NCI-H1417 (cell line): Measurements from ENCODE around the gene LILRB4.
"Not testable (repeated sequence)": the region's sequence is repeated elsewhere in the genome, so short reads cannot be mapped to it uniquely, and the experiment has no call there.

Source experiments
- DNase-seq, 3 experiments: peaks; one replicate each; lab custom pipeline; 2025; lab: John Stamatoyannopoulos, UW

The LILRB4 gene

DNA sequence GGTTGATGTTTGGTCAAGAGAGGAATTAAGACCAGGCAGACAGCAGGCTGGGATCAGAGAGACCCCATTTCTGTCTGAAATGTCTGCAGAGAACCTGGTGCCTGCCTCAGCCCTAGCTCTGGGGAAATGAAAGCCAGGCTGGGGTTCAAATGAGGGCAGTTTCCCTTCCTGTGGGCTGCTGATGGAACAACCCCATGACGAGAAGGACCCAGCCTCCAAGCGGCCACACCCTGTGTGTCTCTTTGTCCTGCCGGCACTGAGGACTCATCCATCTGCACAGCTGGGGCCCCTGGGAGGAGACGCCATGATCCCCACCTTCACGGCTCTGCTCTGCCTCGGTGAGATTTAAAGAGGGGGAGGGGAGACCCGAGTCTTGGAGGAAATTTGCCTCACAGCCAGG is at the start of gene LILRB4:
Gene LILRB4 (plus strand): TSS at position 256 of the 400 bp plus-strand sequence. CDS start 49 bp downstream, at position 305.
- DNase-seq = no peak

DNA sequence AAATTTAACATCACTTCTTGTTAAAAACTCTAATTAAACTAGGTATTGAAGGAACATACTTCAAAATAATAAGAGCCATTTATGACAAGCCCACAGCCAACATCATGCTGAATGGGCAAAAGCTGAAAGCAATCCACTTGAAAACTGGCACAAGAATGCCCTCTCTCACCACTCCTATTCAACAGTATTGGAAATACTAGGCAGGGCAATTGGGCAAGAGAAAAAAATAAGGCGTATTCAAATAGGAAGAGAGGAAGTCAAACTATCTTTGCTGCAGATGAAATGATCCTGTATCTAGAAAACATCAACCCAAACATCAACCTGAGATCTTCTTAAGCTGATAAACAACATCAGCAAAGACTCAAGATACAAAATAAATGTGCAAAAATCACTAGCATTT is 48.1 kb upstream of the LILRB4 start:
- DNase-seq = no peak

DNA sequence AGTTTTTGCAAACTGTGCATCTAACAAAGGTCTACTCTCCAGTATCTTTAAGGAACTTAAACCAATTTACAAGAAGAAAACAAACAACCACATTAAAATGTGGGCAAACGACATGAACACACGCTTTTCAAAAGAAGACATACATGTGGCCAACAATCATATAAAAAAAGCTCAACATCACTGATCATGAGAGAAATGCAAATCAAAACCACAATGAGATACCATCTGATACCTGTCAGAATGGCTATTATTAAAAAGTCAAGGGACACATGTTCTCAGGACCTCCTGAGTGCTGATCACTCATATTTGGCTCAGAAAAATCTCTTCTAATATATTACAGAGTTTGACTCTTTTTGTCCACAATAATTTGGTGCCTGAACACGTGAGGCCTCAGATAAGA is 46.7 kb upstream of the LILRB4 start:
- DNase-seq = no peak

DNA sequence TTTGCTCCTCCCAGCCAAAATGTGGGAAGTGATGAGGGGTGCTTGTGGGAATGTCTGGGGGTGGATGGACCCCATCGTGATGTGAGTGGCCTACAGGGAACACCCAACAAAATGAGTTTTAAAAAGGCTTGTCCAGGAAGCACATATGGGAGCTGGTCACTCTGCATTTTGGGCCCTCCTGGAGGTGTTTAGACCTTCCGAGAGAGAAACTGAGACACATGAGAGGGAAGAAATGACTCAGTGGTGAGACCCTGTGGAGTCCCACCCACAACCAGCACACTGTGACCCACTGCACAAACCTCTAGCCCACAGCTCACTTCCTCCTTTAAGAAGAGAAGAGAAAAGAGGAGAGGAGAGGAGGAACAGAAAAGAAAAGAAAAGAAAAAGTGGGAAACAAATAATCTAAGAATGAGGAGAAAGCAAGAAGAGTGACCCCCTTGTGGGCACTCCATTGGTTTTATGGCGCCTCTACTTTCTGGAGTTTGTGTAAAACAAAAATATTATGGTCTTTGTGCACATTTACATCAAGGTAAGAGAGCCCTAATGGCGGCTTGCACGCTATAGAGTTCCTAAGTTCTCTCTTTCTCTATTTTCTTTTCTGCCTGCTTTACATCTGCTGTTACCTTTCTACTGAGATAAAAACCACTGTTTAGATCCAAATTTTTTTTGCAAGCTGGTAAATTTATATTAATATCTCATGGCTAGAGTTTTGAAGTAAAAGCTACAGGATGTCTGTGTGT is 45.8 kb upstream of the LILRB4 start:
- DNase-seq = no peak

DNA sequence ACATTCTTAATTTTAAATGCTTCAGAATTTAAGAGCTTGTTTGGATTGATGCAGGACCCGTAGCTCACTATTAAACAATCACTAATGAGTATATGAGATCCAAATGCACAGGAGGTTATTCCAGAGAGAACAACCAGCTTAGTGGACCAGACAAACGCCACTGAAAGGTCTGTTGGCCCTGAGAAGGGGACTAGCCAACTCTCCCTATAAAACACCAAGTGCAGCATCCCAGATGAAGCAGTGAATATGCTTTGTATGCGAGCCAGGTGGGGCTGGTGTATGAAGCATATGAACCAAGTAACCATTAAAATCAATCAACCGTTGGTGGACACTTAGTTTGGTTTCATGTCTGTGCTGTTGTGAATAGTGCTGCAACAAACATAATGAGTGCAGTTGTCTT is 42.3 kb upstream of the LILRB4 start:
- DNase-seq = no peak

DNA sequence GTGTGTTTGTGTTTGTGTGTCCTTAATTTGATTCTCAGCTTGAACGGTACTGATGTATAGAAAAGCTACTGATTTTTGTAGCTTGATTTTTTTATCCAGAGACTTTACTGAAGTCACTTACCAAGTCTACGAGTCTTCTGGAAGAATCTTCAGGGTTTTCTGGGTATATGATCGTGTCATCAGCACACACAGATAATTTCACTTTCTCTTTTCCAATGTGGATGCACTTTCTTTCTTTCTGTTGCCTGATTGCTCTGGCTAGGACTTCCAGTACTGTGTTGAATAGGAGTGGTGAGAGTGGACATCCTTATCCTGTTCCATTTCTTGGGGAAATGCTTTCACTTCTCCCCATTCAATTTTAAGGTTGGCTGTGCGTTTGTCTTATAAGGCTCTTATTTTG is 40.4 kb upstream of the LILRB4 start:
- DNase-seq = no peak

DNA sequence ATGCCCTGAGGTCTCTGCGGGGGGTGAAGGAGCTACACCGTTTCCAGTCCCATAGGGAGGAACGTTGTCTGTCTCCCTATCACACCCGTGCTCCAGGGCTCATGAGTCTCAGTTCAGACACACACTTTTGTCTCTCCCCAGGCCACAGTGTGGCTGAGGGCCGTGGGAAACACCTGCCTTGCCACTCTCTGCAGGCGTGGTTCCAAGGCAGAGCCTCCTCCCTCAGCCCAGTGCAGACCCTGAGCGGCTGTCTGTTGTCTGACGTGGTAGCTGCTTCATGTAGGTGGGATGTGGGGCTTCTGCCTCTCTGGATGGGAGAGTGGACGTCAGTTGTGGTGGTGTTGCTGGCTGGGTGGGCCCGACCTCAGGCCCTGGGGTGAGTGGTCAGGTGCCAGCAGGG is 38.6 kb upstream of the LILRB4 start:
- DNase-seq = not testable (repeated sequence)

DNA sequence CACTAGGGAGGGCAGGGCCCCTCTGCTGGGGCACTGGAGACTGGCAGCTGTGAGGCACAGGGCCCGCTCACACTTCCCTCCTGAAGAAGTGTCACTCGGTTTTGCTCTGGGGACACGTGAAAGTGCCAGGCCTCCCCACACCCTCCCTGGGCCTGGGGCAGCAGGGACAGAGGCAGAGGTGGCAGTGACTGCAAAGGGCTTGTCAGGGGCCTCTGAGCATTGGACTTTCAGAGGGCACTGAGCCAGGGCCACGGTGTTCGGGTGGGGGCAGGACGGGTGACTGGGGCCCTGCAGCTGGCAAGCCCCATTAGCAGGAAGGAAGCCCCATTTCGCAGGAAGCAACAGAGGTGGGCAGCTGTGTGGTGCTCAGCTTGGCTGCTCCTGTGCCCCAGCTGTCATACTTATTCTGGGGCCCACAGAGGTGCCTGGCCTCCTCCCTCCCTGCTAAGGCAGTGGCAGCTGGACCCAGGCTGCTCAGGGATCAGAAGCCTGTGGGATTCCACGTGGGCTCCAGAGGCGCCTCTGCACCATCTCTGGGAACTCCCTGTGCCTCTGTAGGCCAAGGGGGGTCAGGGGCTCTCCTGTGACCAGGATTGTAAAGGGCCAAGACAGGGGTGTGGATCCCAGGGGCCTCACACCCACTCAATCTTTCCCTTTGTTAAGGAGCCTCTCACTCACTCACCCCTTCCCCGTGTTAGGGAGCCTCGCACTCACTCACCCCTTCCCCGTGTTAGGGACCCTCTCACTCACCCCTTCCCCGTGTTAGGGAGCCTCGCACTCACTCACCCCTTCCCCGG is 37.7 kb upstream of the LILRB4 start:
- DNase-seq = not testable (repeated sequence)

DNA sequence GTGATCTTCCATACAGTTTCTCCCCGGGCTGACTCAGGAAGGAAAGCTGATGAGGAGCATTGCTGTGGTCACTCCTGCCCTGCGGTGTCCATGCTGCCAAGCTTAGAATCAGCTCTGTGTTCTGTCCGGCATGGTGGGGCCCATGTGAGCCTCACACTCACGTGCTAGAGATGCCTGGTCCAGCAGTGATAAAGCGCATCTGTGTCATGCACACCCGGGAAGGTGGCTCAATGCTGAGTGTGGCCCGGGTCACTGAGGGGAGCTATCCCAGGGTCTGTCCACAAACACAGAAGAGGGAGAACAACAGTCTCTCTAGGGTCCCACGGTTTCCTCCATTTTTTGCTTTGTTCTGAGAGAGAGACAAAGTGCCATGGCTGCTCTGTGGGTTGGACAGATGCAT is 36.0 kb upstream of the LILRB4 start:
- DNase-seq = no peak

DNA sequence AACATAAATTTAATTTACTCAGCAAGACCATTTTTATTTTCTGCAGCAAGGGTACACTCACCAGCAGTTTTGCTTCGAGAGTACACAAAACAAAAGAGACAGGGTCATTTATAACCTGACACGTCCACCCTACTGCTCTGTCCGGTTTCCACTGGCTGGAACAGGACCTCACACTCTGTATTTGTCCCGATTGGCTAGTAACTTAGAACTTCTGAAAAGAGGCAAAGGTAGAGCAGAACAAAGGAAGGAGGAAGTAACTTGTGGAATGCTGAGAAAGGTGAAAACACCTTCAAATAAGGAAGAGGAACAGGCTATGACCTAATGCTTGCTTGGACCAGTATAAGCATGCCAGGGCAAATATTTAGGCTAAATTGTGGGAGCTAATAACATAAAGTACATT is 34.9 kb upstream of the LILRB4 start:
- not testable (repeated sequence) for DNase-seq

DNA sequence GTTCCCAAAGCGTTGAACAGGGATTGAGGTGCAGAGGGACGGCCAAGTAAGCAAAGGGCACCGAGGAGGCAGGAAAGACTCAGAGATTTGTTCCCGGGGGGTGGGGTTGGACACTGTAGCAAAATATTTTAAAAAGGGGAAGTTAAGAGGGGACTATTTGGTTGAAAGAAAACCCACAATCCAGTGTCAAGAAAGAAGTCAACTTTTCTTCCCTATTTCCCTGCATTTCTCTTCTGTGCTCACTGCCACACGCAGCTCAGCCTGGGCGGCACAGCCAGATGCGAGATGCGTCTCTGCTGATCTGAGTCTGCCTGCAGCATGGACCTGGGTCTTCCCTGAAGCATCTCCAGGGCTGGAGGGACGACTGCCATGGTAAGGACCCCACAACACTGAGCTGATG is 32.5 kb upstream of the LILRB4 start, which contains the start of gene LILRB1:
Gene LILRB1 (plus strand): TSS at position 223 of the 400 bp plus-strand sequence. CDS start 590 bp downstream, outside the sequence.
- not testable (repeated sequence) for DNase-seq

DNA sequence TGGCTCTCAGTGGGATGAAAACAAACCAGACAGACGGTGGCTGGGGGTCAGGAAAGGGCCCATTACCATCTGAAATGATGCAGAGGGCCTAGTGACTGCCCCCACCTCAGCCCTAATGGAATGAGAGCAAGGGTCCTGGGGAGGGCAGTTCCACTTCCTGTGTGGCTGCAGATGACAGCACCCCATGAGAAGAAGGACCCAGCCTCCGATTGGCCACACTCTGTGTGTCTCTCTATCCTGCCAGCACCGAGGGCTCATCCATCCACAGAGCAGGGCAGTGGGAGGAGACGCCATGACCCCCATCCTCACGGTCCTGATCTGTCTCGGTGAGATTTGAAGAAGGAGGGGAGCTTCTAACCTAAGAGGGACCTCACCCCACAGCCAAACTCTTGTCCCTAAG is 32.0 kb upstream of the LILRB4 start:
- no peak for DNase-seq

DNA sequence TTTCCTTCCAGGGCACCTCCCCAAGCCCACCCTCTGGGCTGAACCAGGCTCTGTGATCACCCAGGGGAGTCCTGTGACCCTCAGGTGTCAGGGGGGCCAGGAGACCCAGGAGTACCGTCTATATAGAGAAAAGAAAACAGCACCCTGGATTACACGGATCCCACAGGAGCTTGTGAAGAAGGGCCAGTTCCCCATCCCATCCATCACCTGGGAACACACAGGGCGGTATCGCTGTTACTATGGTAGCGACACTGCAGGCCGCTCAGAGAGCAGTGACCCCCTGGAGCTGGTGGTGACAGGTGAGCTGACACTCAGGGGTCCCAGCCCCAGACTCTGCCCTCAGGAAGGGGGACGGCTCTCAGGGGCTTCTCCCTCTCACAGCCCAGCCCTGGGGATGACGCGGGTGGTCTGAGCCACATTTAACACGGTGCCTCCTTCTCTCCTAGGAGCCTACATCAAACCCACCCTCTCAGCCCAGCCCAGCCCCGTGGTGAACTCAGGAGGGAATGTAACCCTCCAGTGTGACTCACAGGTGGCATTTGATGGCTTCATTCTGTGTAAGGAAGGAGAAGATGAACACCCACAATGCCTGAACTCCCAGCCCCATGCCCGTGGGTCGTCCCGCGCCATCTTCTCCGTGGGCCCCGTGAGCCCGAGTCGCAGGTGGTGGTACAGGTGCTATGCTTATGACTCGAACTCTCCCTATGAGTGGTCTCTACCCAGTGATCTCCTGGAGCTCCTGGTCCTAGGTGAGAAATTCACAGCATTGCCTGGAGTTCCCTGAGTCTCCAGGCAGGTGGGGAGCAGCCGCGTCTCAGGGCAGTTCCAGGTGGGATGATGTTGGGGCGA is 31.1 kb upstream of the LILRB4 start:
- DNase-seq = peak in 1 of 3 experiments; percentile 5

DNA sequence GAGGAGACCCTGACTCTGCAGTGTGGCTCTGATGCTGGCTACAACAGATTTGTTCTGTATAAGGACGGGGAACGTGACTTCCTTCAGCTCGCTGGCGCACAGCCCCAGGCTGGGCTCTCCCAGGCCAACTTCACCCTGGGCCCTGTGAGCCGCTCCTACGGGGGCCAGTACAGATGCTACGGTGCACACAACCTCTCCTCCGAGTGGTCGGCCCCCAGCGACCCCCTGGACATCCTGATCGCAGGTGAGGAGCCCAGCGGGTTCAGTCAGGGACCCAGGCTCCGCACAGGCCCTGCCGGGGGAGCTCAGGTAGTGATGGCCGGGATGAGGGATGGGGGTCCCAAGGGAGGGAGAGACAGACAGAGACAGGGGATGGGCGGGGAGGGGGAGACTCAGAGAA is 30.3 kb upstream of the LILRB4 start:
- DNase-seq = not testable (repeated sequence)

DNA sequence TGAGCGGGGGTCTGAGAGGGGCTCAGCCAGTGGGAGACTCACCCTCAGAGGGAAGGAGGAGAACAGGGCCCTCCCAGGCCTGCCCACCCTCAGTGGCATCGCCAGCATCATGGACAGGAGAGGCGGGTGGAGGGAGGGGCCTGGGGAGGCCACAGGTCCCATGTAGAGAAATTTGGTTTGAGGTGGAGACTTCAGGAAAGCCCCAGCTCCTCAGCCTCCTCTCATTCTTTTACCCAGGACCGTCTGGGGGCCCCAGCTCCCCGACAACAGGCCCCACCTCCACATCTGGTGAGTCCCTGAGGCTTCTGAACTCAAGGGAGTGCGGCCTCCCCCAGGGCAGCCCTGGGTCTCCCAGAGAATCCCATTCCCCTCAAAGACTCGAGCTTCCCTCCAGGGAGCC is 29.4 kb upstream of the LILRB4 start:
- no peak for DNase-seq

DNA sequence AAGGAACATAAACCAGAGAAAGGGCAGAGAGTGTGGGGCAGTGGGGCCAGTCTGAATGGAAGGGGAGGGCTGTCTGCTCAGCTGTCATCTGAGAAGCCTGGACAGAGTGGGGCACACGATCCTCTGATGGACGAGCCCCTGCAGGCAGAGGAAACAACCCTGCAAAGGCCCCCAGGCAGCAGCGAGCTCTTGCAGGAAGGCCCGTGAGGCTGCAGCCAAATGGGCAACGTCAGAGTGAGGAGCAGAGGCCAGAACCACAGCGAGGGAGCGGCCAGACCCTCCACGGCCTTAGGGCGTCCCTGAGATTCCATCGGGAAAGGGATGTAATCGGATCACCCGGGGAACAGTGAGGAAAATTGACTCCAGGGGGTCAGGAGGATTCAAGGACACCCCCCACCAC is 26.7 kb upstream of the LILRB4 start:
- DNase-seq = not testable (repeated sequence)

DNA sequence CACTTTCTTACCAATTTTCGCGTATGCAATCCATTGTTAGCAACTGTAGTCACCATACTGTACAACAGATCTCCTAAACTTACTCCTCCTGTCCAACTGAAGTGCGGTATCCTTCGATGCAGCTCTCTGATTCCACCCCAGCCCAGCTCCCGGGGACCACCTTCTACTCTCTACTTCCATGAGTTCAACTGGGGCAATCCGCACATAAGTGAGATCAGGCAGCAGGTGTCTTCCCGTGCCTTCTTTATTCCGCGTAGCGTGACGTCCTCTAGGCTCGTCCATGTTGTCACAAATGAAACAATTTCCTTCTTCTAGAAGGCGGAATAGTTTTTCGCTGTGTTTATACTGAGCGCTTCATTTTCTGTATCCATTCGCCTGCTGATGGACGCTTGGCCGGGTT is 24.1 kb upstream of the LILRB4 start:
- no peak for DNase-seq

DNA sequence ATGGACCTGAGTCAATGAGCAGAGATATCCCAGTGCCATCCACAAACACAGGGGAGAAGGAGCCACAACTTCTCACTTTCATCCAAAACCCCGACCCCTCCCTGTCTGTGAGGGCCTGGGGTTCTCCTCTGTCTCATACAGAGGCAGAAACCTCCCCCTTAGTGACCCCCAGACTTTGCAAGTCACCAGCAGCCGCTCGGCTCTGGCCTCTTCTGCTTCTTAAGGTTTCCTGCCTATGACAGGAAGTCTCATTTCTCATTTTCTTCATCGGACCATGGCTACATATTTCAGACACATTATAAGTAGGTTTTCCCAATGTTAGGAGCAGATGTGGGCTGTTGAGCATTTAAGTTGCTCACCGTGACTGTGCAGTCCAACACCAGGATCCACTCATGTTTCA is 19.8 kb upstream of the LILRB4 start:
- not testable (repeated sequence) for DNase-seq

DNA sequence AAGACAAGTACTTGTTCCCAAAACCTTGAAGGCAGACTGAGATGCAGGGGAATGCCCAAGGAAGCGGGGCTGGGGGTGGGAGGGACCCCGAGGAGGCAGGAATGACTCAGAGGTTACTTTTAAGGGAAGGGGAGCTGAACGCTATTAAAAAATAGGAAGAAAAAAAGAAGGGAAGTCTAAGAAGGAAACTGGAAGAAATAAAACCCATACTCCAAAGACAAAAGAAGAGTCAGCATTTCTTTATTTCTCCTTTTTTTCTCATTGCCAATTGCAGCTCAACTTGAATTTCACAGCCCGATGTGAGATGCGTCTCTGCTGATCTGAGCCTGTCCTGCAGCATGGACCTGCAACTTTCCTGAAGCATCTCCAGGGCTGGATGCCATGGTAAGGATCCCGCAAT is 19.2 kb upstream of the LILRB4 start:
- not testable (repeated sequence) for DNase-seq

DNA sequence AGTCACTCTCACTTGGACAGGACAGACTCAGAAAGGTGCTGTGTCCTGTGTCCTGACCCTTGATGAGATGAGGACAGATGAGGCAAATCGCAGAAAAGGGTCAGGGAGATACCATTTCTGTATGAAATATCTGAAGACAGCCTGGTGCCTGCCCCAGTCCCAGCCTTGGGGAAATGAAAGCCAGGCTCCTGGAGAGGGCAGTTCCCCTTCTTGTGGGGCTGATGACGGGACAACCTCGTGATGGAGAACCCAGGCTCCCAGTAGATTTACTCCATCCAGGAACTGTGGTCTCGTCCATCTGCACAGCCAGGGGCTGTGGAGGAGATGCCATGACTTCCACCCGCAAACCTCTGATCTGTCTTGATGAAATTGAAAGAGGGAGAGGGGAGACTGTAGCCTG is 18.7 kb upstream of the LILRB4 start:
- no peak for DNase-seq

DNA sequence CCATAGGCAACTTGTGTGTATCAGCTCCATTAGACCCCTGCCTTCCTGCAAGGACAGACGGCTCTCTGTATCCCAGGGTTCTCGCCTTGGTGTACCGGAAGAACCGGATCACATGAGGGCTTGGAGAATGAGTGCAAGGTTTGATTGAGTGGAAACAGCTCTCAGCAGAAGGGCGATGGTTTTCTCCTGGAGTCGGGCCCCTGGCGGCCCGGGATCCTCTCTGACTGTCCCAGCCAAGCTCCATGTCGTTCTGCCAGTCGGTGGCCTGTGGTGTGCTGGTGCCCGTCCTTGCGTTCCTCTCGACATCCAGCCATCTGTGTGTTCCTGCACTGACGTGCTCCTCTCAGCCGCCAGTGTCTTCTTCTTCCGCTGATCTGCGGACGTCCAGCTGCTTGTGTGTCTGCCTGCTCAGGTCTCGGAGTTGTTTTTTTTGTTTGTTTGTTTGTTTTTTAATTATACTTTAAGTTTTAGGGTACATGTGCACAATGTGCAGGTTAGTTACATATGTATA is 16.4 kb upstream of the LILRB4 start:
- no peak for DNase-seq

DNA sequence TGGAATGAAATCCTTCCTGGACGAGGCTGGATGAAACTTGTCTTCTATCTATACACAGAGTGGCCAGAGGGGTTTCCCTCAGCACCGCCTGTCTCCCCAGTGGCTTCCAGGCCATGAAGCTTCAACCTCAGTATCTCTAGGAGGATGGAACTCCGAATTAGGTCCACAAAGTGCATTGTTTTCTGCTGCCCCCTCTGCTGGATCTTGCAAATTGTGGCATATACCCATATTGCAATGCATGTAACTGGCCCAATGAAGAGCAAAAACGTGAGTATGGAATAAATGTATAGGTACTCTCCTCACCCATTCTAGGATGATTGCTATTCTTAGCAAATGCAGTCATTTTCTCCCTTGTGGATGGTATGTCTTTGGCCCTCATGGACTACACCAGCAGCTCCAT is 14.7 kb upstream of the LILRB4 start:
- no peak for DNase-seq
